ENCODE results near the gene TUBB6. TPM values are rescaled to one million over a fixed set of nuclear protein-coding genes. Genes with fewer than 3 reads are reported as not detected.

Gene TUBB6
- 1,152 and 1,635 TPM in 2 replicates for total RNA-seq

DNA sequence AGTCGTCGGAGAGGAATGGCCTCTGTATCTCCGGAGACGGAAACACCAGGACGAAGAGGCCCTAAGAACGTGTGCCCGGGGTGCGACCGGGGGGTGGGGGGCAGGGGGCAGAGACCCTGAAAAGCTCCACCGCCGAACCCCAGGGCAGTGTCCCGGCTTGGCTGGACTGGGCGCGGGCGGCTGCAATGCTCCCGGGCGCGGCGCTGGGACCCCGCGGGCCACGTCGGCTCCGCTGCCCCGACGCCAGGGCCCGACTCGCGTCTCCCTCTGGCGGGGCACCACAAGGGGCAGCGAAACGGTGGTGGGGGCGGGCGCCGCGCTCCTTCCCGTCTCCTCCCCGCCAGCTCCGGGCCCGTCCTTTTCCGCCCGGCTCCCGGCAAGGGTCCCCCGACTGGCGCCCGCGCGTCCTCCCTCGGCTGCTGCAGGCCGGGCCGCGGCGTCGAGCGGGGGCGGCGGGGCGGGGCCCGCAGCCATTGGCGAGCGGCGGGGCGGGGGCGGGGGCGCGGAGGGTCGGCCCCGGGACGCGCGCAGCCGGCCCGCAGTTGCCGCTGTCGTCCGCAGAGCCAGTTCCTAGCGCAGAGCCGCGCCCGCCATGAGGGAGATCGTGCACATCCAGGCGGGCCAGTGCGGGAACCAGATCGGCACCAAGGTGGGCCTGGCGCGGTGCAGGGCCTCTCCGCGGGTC, at the start of gene TUBB6:
Gene TUBB6 (plus strand): TSS at position 541 of the 685 bp plus-strand sequence. CDS start 52 bp downstream, at position 593.

Other genes with a start within 250 kb of the TUBB6 start
- not detected in 2 replicates for gene ANKRD62, start 214.4 kb upstream of the TUBB6 start, total RNA-seq
- gene CIDEA, start 53.9 kb upstream of the TUBB6 start, total RNA-seq, result 0.19 and 1.5 TPM in 2 replicates
- gene AFG3L2, start 69.0 kb downstream of the TUBB6 start, total RNA-seq, result 25.6 and 39.6 TPM in 2 replicates
- gene PRELID3A, start 99.7 kb downstream of the TUBB6 start, total RNA-seq, result 1.6 and 3.5 TPM in 2 replicates